ENCODE data around the gene APPBP2. TPM values are rescaled to one million over a fixed set of nuclear protein-coding genes. Genes with fewer than 3 reads are reported as not detected.

APPBP2 gene
- total and polyA plus RNA-seq, 2 of the 8 experiments (the other 6 are each of a cell fraction or from before 2014, with no cell fraction given) = 3.3 to 18.0 TPM

GRCh38 chr17:60401819-60402218 lies 124.2 kb downstream of the APPBP2 start:
- no peak overlapping the region for H3K9ac ChIP-seq (replicated peaks in 1 of 4; ENCODE audit: extremely low read depth in 1 of 4, low read depth in 3 of 4, low read length in 3 of 4)
- DNase-seq (ENCODE audit: low read depth in 1 of 2, low spot score in 2 of 2) = no peak
- TF ChIP-seq SUZ12 (IDR thresholded peaks at IDR 0.05; ENCODE audit: low read length) = no peak
- no peak overlapping the region for H4K5ac ChIP-seq (ENCODE audit: insufficient read length, low read depth, low read length)
- H3K18ac ChIP-seq (ENCODE audit: extremely low read depth, low read length) = no peak overlapping the region
- no peaks in the 10 kb centered on the region for H3K36me3 ChIP-seq (ENCODE audit: control insufficient read depth in 2 of 4, insufficient read depth in 4 of 4, low read length in 3 of 4)
- CTCF ChIA-PET (ENCODE audit: partially characterized antibody) = no interaction called here
- POLR2A ChIA-PET (ENCODE audit: partially characterized antibody) = no interaction called here
- no peak overlapping the region for H3K4me2 ChIP-seq (ENCODE audit: insufficient read depth in 1 of 2, low read depth in 2 of 2, low read length in 2 of 2)
- no peak overlapping the region for H2BK20ac ChIP-seq (ENCODE audit: low read length)
- no peak overlapping the region for H2BK12ac ChIP-seq (ENCODE audit: low read depth, low read length)
- no peaks in the 10 kb centered on the region for H4K20me1 ChIP-seq (replicated peaks in 1 of 2; ENCODE audit: control insufficient read depth in 1 of 2, insufficient read depth in 2 of 2, low read length in 2 of 2)
- no peak overlapping the region for H2BK5ac ChIP-seq (ENCODE audit: low read depth, low read length)
- no peak overlapping the region for H2BK120ac ChIP-seq (replicated peaks; ENCODE audit: low read depth, low read length)
- H3K79me1 ChIP-seq (ENCODE audit: low read depth, low read length) = no peaks in the 10 kb centered on the region
- no peak overlapping the region for H3K27ac ChIP-seq (ENCODE audit: low read depth, low read length)
- H2AK5ac ChIP-seq (ENCODE audit: low read depth, low read length) = no peak overlapping the region
- H4K91ac ChIP-seq (replicated peaks; ENCODE audit: insufficient read length, low read length) = no peak overlapping the region
- FAIRE-seq = no peak
- H3K9me3 ChIP-seq (ENCODE audit: insufficient read depth in 2 of 2, low read depth in 1 of 2, low read length in 1 of 2) = no peaks in the 10 kb centered on the region
- no peaks in the 10 kb centered on the region for H3K23me2 ChIP-seq (ENCODE audit: low read depth, low read length)
- no peak overlapping the region for H2BK15ac ChIP-seq (ENCODE audit: low read length)
- no peak overlapping the region for H3K14ac ChIP-seq (ENCODE audit: insufficient read length)
- no peaks in the 10 kb centered on the region for H3K79me2 ChIP-seq (ENCODE audit: control insufficient read depth in 1 of 2, insufficient read depth in 2 of 2, low read length in 2 of 2)
- H3K56ac ChIP-seq (replicated peaks; ENCODE audit: insufficient read length, low read depth, low read length) = no peak overlapping the region
- H2AFZ ChIP-seq (ENCODE audit: low read length) = no peak overlapping the region
- no peak overlapping the region for H3K23ac ChIP-seq (ENCODE audit: insufficient read length)
- no peak overlapping the region for H3K4me3 ChIP-seq (ENCODE audit: extremely low read depth in 1 of 4, insufficient read depth in 2 of 4, low read depth in 3 of 4, low read length in 4 of 4)
- no peak overlapping the region for H4K8ac ChIP-seq (ENCODE audit: extremely low read depth, insufficient read depth, low read length)
- H3K4ac ChIP-seq (replicated peaks; ENCODE audit: insufficient read length, low read depth, low read length) = no peak overlapping the region
- no peaks in the 10 kb centered on the region for H3K27me3 ChIP-seq (replicated peaks in 1 of 4; ENCODE audit: control insufficient read depth in 3 of 4, extremely low read depth in 1 of 4, insufficient read depth in 3 of 4, low read length in 3 of 4)
- no peaks in the 10 kb centered on the region for H3K4me1 ChIP-seq (replicated peaks in 1 of 4; ENCODE audit: control insufficient read depth in 3 of 4, insufficient read depth in 4 of 4, low read length in 3 of 4)

Measured in H1 (cell line).